ENCODE data around the gene LRRC7.

- TF ChIP-seq CTCF (IDR thresholded peaks at IDR 0.05) (no peak), SMC3 (IDR thresholded peaks at IDR 0.05; ENCODE audit: low read depth, low read length) (no peak), USF2 (IDR thresholded peaks at IDR 0.05; ENCODE audit: borderline replicate concordance, low read depth, low read length) (no peak), TCF12 (IDR thresholded peaks at IDR 0.05) (no peak)
Measured at GRCh38 chr1:69520326-69520725, 47.4 kb upstream of the LRRC7 start.

Measured in SK-N-SH (cell line).